SK-N-DZ (cell line): ENCODE results near the gene TTPAL. TPM values are rescaled to one million over a fixed set of nuclear protein-coding genes. Genes with fewer than 3 reads are reported as not detected.
A peak's percentile ranks its signal among the peaks of the same experiment; 100 is the strongest.

Experiments used
- DNase-seq: peaks from one replicate; pipeline ENCODE4 v3.0.0-alpha.2; 2015; ENCODE audit warnings: low spot score
- polyA plus RNA-seq, 2 experiments: library from polyadenylated mRNA; depleted of rRNA; stranded (reverse); fragments of >200 nt; gene quantifications; 2 replicates each; pipeline ENCODE4 v1.2.3, GENCODE V29; 2014

TTPAL gene
- polyA plus RNA-seq (2014; cell fraction: cytosol; rRNA removed) = 6.0 and 7.7 TPM in 2 replicates
- 3.3 and 7.7 TPM in 2 replicates for polyA plus RNA-seq (2014; cell fraction: nucleus; rRNA removed)

DNA sequence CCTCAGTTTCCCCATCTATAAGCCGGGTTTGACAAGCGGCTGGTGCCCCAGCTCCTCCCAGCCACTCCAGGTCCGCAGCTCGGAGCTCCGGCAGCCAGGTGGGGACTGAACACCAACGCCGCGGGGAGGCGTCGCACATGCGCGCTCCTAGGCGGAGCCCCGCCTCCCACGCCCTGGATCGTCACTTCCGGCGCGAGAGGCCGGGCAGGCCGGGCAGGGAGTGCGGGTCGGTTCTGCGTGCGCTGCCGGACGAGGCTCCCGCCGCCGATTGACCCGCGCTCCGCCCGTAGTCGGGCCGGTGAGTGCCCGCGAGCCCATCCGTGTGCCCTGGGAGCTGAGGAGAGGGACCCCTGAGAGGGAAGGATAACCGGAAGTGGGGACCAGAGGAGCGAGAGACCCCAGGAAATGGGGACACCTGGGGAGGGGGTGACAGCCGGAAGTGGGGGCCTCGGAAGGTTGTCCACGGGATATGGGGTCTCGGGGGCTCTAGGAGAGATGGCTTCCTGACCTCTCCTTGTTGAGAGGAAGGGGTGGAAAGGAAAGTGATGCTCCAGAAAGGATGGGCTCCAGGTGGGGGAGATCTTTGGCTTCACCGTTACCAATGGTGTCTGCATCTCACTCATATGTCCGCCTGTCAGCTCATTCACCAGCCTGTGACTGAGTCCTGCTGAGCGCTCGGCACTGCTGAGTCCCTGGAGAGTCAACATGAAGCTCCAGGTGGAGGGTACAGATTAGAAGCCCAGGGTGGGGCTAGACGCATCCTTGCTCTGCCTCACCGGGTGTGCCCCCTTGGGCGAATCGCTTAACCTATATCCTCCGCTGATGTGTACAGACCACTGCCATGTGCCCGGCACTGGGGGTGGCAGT is at the start of gene TTPAL:
Gene TTPAL, plus strand, starts transcription at position 181 of the 867 bp plus-strand sequence. CDS start 4,126 bp downstream, outside the sequence.
- peak; percentile 91 for DNase-seq

DNA sequence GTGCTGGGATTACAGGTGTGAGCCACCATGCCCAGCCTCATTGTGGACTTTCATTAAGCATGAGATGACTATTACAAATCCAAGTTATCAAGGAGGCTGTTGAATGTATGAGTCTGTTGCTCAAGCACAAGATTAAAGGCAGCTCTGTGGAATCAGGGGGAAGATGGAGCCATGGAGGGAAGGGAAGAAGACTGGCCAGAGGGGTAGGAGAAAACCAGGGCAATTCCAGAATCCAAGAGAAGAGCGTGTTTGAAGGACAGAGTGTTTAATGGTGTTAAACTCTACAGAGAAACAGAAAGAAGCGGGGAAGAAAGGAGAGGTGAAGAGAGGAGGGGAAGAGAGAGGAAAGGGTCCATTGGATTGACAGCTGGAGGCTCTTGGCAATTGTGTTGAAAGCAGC is 49.8 kb upstream of the TTPAL start:
- DNase-seq = no peak

DNA sequence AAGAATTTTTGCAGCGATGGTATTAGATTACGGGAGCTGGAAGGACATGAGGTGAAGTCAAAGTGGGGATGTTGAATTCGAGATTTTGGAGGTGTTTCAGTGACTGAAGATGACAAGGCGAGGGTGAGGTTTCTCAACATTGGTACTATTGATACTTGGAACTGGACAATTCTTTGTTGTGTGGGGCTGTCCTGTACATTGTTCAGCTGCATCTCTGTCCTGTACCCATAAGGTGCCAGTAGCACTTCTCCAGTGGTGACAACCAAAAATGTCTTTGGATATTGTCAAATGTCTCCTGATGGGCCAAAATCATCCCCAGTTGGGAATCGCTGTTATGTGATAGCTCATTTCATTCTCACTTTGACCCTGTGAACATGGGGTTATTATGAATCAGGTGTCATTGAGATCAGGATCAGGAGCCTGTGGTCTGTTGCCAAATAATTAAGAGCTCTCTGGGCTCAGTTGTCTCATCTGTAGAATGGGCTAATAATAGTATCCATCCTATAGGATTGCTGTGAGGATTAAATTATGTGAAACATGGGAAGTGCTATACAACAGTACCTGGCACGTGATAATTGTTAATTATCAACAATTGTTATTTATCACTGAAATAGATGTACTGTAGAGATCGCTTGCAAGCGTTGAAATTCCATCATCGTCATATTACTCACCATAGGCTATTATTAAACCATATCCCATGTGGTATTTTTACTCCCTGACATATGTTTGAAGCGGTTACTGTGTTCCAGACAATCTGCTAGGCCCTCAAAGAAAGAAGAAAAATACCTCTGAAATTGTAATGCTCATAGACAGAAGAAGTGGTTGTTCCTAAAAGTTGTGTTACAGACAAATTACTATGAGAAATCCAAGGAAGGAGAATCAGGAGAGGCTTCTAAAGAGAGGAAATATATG is 48.5 kb upstream of the TTPAL start:
- DNase-seq = no peak

GRCh38 chr20:44427804-44428173 is 47.9 kb upstream of the TTPAL start:
- no peak for DNase-seq

GRCh38 chr20:44428174-44429016 is 47.3 kb upstream of the TTPAL start:
- DNase-seq = no peak

DNA sequence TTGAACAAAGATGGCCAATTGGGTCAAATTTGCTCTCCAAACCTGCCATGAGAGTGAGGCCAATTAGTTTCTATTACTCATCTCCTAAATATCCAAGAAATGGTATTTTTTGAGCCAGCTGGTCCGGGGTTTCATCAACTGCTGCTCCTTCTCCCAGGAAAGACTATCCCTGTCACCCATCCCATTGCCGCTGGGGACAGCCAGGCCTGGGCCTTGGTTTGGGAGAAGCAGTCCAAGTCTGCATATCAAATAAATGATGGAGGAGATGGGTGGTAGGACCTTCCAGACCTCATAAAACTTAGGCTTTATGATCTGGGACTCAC is 46.7 kb upstream of the TTPAL start:
- DNase-seq = no peak

DNA sequence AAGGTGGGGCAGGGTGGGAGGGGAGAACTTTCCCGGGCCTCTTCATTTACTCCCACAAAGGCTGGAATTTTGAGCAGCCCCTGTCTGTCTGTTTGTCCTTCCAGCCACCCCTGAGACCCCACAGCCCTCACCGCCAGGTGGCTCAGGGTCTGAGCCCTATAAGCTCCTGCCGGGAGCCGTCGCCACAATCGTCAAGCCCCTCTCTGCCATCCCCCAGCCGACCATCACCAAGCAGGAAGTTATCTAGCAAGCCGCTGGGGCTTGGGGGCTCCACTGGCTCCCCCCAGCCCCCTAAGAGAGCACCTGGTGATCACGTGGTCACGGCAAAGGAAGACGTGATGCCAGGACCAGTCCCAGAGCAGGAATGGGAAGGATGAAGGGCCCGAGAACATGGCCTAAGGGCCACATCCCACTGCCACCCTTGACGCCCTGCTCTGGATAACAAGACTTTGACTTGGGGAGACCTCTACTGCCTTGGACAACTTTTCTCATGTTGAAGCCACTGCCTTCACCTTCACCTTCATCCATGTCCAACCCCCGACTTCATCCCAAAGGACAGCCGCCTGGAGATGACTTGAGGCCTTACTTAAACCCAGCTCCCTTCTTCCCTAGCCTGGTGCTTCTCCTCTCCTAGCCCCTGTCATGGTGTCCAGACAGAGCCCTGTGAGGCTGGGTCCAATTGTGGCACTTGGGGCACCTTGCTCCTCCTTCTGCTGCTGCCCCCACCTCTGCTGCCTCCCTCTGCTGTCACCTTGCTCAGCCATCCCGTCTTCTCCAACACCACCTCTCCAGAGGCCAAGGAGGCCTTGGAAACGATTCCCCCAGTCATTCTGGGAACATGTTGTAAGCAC is 46.0 kb upstream of the TTPAL start:
- no peak for DNase-seq

GRCh38 chr20:44430270-44431065 is 45.2 kb upstream of the TTPAL start:
- no peak for DNase-seq

DNA sequence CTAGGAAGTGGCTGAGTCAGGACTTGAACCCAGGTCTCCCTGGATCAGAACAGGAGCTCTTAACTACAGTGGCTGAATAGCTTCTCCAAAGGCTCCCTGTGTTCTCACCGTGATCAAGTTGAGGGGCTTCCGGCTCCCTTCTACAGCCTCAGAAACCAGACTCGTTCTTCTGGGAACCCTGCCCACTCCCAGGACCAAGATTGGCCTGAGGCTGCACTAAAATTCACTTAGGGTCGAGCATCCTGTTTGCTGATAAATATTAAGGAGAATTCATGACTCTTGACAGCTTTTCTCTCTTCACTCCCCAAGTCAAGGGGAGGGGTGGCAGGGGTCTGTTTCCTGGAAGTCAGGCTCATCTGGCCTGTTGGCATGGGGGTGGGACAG is 44.6 kb upstream of the TTPAL start:
- DNase-seq = no peak

GRCh38 chr20:44431502-44432234 is 44.0 kb upstream of the TTPAL start:
- no peak for DNase-seq

GRCh38 chr20:44432618-44433577 is 42.8 kb upstream of the TTPAL start:
- no peak for DNase-seq

- no peak for DNase-seq
Observed at GRCh38 chr20:44433751-44434538, 41.7 kb upstream of the TTPAL start.

DNA sequence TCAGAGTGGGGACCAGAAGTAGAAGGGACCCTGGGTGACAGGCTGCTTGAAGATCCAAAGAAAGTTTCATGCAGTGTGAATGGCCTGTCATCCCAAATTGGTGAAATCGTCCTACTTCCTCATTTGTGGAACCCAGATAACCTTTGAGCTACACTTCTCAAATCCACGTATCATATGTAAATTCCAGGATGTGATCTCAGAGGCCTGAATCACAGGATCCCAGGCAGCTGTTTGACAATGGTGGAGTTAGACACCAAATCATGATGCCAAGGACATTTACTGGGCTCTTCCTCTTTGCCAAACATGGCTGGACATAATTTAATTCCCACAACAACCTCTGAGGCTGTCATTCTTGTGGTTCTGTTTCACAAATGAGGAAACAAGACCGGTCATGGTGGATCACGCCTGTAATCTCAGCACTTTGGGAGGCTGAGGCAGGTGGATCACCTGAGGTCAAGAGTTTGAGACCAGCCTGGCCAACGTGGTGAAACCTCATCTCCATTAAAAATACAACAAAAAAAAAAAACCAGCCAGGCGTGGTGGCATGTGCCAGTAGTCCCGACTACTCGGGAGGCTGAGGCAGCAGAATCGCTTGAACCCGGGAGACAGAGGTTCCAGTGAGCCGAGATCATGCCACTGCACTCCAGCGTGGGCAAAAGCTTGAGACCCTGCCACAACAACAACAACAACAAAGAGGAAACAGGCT is 39.9 kb upstream of the TTPAL start:
- no peak for DNase-seq

GRCh38 chr20:44436393-44436792 is 39.3 kb upstream of the TTPAL start:
- DNase-seq = no peak

GRCh38 chr20:44437497-44437896 is 38.2 kb upstream of the TTPAL start:
- no peak for DNase-seq

- DNase-seq = no peak
Observed at GRCh38 chr20:44438782-44439181, 36.9 kb upstream of the TTPAL start.
